DMS114 treated with DMSO at 0.1 percent for 48 hours (cell line): ENCODE results near the gene GAS2L2.
"Not testable (repeated sequence)": the region's sequence is repeated elsewhere in the genome, so short reads cannot be mapped to it uniquely, and the experiment has no call there.

Experiments
- DNase-seq: peaks from one replicate; lab custom pipeline; 2025; ENCODE audit not compliant: unreplicated experiment; lab: John Stamatoyannopoulos, UW

GAS2L2 gene

GRCh38 chr17:35773679-35774425 lies 20.8 kb upstream of the GAS2L2 start:
- no peak for DNase-seq

- DNase-seq = no peak
Measured at GRCh38 chr17:35773129-35773528, 20.1 kb upstream of the GAS2L2 start.

- no peak for DNase-seq
Measured at GRCh38 chr17:35769895-35770486, 17.0 kb upstream of the GAS2L2 start.

- no peak for DNase-seq
Measured at GRCh38 chr17:35768797-35769196, 15.8 kb upstream of the GAS2L2 start.

- peak; percentile 10 for DNase-seq
Measured at GRCh38 chr17:35766903-35767510, 14.0 kb upstream of the GAS2L2 start.

- DNase-seq = no peak
Measured at GRCh38 chr17:35766489-35766877, 13.4 kb upstream of the GAS2L2 start.

GRCh38 chr17:35765756-35766488 lies 12.9 kb upstream of the GAS2L2 start:
- DNase-seq = no peak

- no peak for DNase-seq
Measured at GRCh38 chr17:35765086-35765710, 12.2 kb upstream of the GAS2L2 start.

GRCh38 chr17:35764123-35764991 lies 11.3 kb upstream of the GAS2L2 start:
- DNase-seq = peak; percentile 69

- no peak for DNase-seq
Measured at GRCh38 chr17:35763767-35764122, 10.7 kb upstream of the GAS2L2 start.

- DNase-seq = no peak
Measured at GRCh38 chr17:35761601-35762000, 8.6 kb upstream of the GAS2L2 start.

GRCh38 chr17:35760587-35760986 lies 7.5 kb upstream of the GAS2L2 start, which contains the start of gene C17orf50:
C17orf50 (plus strand) TSS chr17:35760887; CDS start chr17:35760942, 55 bp downstream.
- no peak for DNase-seq

GRCh38 chr17:35757243-35757642 lies 4.2 kb upstream of the GAS2L2 start:
- no peak for DNase-seq

- DNase-seq = no peak
Measured at GRCh38 chr17:35752471-35752870, 568 bp downstream of the GAS2L2 start.

GRCh38 chr17:35751541-35751940 lies 1.5 kb downstream of the GAS2L2 start:
- not testable (repeated sequence) for DNase-seq

- DNase-seq = no peak
Measured at GRCh38 chr17:35750526-35751395, 2.3 kb downstream of the GAS2L2 start.

GRCh38 chr17:35749560-35750412 lies 3.3 kb downstream of the GAS2L2 start:
- DNase-seq = no peak

GRCh38 chr17:35748979-35749378 lies 4.1 kb downstream of the GAS2L2 start:
- DNase-seq = no peak
